Pancreas (tissue), 10 donors: ENCODE results near the gene SFMBT2. TPM values are rescaled to one million over a fixed set of nuclear protein-coding genes. Genes with fewer than 3 reads are reported as not detected.

Source experiments
- ATAC-seq, 4 donors: fragments of 200-7000 bp; cut with Tn5 transposase; one replicate each; pipeline versions ENCODE4 v1.8.0 to v1.9.1; 2020; ENCODE audit warnings: mild to moderate bottlenecking in 4 of 4, moderate library complexity in 4 of 4
- DNase-seq, 6 donors: peaks; one replicate each; pipeline ENCODE4 v3.0.0-alpha.2; 2020
- FAIRE-seq: peaks from 2 replicates; lab custom pipeline; 2012; peaks lifted over from hg19 to GRCh38; lab: Jason Lieb, UNC
- H3K27ac ChIP-seq, 4 donors: fragments of 200-600 bp; sonication (generic); 1 replicate in 3 of 4; 2 replicates in 1 of 4; pipeline versions ENCODE4 v1.5.0 to v1.8.0; 2020
- H3K27me3 ChIP-seq, 4 donors: fragments of 200-600 bp; one replicate each; pipeline ENCODE4 v1.8.0; 2021
- H3K36me3 ChIP-seq, 3 donors: fragments of 200-600 bp; sonication (generic) in 1 of 3; one replicate each; pipeline versions ENCODE4 v1.5.0 to v1.8.0; 2020 to 2021
- H3K4me1 ChIP-seq, 3 donors: fragments of 200-600 bp; one replicate each; pipeline ENCODE4 v1.8.0; 2021
- H3K4me3 ChIP-seq, 4 donors: fragments of 200-600 bp; sonication (generic) in 2 of 4; one replicate each; pipeline versions ENCODE4 v1.5.0 to v1.8.0; 2020 to 2021
- H3K9me3 ChIP-seq, 4 donors: fragments of 200-600 bp; one replicate each; pipeline ENCODE4 v1.8.0; 2021
- WGBS, 2 donors: extraction: QIAGEN DNeasy Blood & Tissue Kit; methylation state at CpG; one replicate each; pipeline ENCODE4 v1.1.7; 2013; 5-methylcytosine and 5-hydroxymethylcytosine counted together
- intact Hi-C, 3 donors: fragments of 100-400 bp; cut with DNase I; formaldehyde crosslinking; loops; one replicate each; pipeline versions ENCODE4 v1.11.1 to v1.14.2; 2022
- polyA plus RNA-seq, 2 donors: library from polyadenylated mRNA; stranded (reverse); fragments of 200-250 nt; gene quantifications; one replicate each; pipeline ENCODE4 v1.2.3, GENCODE V29; 2013
- total RNA-seq, 6 donors: library from RNA; stranded (reverse); fragmentation: NEBNext Ultra II Directional in 4 of 6; extraction: Animal tissue kit (Norgen Biotek cat#: 25700) in 4 of 6; gene quantifications; one replicate each; pipeline versions ENCODE4 v1.2.1 to v1.2.4, GENCODE V29; 2021 to 2023
- TF ChIP-seq, protein P1 (sequence below), 4 donors: fragments of 200-600 bp; sonication (generic) in 3 of 4; IDR thresholded peaks; one replicate each; pipeline versions ENCODE4 v1.5.0 to v1.8.0; 2021; ENCODE audit warnings: antibody characterized with exemption in 4 of 4
- donor health status: healthy with polysubstance abuse.
- donor health status: DM: no; HTN: no; CAD: no; lungs with moderate emphysema.
- donor health status: DM: no; HTN: no; CAD: no.
- donor health status: control.
- donor health status: control.
- donor health status: Bipolar disorder and iron deficiency.
- donor health status: DM: yes; HTN: yes; CAD: no.
- donor health status: DM: no; HTN: no; CAD: no.
- donor health status: DM: no; HTN: no; CAD: no.
- donor health status: DM: yes; HTN: yes; CAD: no.

SFMBT2 gene
- total and polyA plus RNA-seq, 8 donors: 0.65 to 9.4 (median 1.9) TPM

DNA sequence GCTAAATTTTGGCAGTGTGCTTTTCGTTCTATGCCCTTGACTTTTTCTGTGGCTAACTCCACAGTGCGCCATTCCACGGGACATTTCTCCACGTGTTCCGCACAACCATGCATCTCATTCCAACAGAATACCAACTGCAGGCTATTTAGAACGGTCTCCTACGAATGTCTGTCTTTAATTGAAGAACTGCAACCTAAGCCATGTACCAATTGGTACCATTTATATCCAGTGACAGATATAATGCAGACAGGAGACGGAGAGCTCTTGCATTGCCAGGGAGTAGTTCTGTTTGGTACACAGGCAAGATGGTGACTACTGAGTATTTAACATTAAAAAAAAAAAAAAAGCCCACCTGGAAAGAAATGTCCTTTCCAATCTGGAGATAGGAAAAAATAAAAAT, 9.1 kb downstream of the SFMBT2 start:
- ATAC-seq: no peak
- no peak for FAIRE-seq
- Histone ChIP-seq H3K36me3 (no peaks in the 10 kb centered on the region), H3K9me3 (no peaks in the 10 kb centered on the region), H3K27ac (no peak overlapping the region), H3K4me1 (no peaks in the 10 kb centered on the region), H3K27me3 (no peaks in the 10 kb centered on the region), H3K4me3 (no peak overlapping the region)
- no peak for DNase-seq
- TF ChIP-seq, protein P1, sequence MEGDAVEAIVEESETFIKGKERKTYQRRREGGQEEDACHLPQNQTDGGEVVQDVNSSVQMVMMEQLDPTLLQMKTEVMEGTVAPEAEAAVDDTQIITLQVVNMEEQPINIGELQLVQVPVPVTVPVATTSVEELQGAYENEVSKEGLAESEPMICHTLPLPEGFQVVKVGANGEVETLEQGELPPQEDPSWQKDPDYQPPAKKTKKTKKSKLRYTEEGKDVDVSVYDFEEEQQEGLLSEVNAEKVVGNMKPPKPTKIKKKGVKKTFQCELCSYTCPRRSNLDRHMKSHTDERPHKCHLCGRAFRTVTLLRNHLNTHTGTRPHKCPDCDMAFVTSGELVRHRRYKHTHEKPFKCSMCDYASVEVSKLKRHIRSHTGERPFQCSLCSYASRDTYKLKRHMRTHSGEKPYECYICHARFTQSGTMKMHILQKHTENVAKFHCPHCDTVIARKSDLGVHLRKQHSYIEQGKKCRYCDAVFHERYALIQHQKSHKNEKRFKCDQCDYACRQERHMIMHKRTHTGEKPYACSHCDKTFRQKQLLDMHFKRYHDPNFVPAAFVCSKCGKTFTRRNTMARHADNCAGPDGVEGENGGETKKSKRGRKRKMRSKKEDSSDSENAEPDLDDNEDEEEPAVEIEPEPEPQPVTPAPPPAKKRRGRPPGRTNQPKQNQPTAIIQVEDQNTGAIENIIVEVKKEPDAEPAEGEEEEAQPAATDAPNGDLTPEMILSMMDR (IDR thresholded peaks at IDR 0.05): no peak
- intact Hi-C loops: loop anchor here in 1 of 3 donors (10.0 kb wide), 1 partner anchor 137 kb away; no protein-coding TSS in a partner anchor
- 67 to 86% methylated on average over 8 of the region's 8 CpGs for WGBS, 2 donors

- Histone ChIP-seq H3K36me3 (no peaks in the 10 kb centered on the region), H3K9me3 (no peaks in the 10 kb centered on the region), H3K27me3 (no peaks in the 10 kb centered on the region), H3K4me3 (no peak overlapping the region), H3K4me1 (no peaks in the 10 kb centered on the region), H3K27ac (no peak overlapping the region)
- ATAC-seq (no peak), DNase-seq (no peak), FAIRE-seq (no peak)
- 57 to 75% methylated on average over 6 of the region's 6 CpGs for WGBS, 2 donors
- intact Hi-C loops: loop anchor here in 1 of 3 donors (10.0 kb wide), 1 partner anchor 136 kb away; no protein-coding TSS in a partner anchor
- TF ChIP-seq, protein P1 (IDR thresholded peaks at IDR 0.05): no peak
Observed at GRCh38 chr10:7401156-7401555, 9.7 kb downstream of the SFMBT2 start.

DNA sequence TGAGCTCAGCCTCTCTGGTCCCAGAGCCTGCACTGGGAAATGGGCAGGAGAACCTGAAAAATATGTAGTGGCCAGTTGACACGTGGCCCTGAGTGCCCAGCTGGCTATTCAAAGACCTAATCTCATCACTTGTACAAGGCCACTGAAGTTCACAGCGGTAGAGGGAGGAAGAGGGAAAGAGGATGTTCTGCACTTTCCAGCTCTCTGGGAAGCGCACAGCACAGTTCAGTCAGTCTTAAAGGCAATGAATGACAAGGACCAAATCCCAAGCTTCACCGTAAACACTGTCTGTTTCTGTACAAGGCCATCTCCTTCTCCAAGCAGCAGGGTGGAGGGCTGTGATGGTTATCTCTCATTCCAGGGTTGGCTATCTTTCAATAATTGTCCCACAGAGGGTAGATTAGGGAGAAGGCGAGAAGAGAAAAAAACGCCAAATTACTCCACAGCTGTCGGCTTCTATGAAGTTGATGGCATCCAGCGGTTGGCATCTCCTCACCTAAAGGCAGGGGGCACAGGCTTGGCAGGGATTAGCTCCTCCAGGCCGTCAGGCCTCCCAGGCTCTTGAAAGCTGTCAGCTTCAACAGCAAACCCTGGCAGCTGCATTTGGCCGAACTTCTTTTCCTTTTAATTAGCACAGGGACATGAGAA, 10.6 kb downstream of the SFMBT2 start:
- Histone ChIP-seq H3K4me1 (no peaks in the 10 kb centered on the region), H3K4me3 (no peak overlapping the region), H3K27ac (no peak overlapping the region), H3K9me3 (no peaks in the 10 kb centered on the region), H3K36me3 (no peaks in the 10 kb centered on the region), H3K27me3 (no peaks in the 10 kb centered on the region)
- TF ChIP-seq, protein P1 (IDR thresholded peaks at IDR 0.05): no peak
- ATAC-seq: no peak
- intact Hi-C loops: loop anchor here in 1 of 3 donors (10.0 kb wide), 1 partner anchor 135 kb away; no protein-coding TSS in a partner anchor
- DNase-seq: no peak
- FAIRE-seq: no peak
- 68 to 78% methylated on average over 10 of the region's 10 CpGs for WGBS, 2 donors

GRCh38 chr10:7399533-7399932, 11.3 kb downstream of the SFMBT2 start:
- TF ChIP-seq, protein P1 (IDR thresholded peaks at IDR 0.05): no peak
- intact Hi-C loops: no loop called here
- no peak overlapping the region for H3K27ac ChIP-seq
- WGBS, 2 donors: 68 to 81% methylated on average over 3 of the region's 3 CpGs
- no peaks in the 10 kb centered on the region for H3K9me3 ChIP-seq
- H3K36me3 ChIP-seq: no peaks in the 10 kb centered on the region
- no peaks in the 10 kb centered on the region for H3K4me1 ChIP-seq
- FAIRE-seq: no peak
- no peak for ATAC-seq
- no peaks in the 10 kb centered on the region for H3K27me3 ChIP-seq
- H3K4me3 ChIP-seq: no peak overlapping the region
- DNase-seq: no peak
